Measurements from ENCODE around the gene MDK. TPM values are rescaled to one million over a fixed set of nuclear protein-coding genes. Genes with fewer than 3 reads are reported as not detected.
A peak's percentile ranks its signal among the peaks of the same experiment; 100 is the strongest.

Gene MDK
- total RNA-seq, 4 donors from 2014 or later = 5.0 to 25.0 (median 14.1) TPM

- no peaks in the 10 kb centered on the region for H3K9me3 ChIP-seq
- no peak overlapping the region for H3K4me3 ChIP-seq
- WGBS, 2 donors (ENCODE audit: low coverage in 1 of 2) = 99 to 100% methylated on average over 4 to 11 of the region's 13 CpGs
- no peak for ATAC-seq
- TF ChIP-seq POLR2AphosphoS5 (IDR thresholded peaks at IDR 0.05) = no peak
- TF ChIP-seq POLR2A (IDR thresholded peaks at IDR 0.05) = no peak
- no peak for TF ChIP-seq EP300 (IDR thresholded peaks at IDR 0.05)
- TF ChIP-seq CTCF (IDR thresholded peaks at IDR 0.05) = no peak
- H3K4me1 ChIP-seq = peaks cover 0 to 37% (median 21%) of the 10 kb centered on the region in 3 donors
- H3K27me3 ChIP-seq = peaks cover 15% of the 10 kb centered on the region
- H3K27ac ChIP-seq = peak overlapping the region in 1 of 4 donors; percentile 39
- no peaks in the 10 kb centered on the region for H3K36me3 ChIP-seq
Measured at GRCh38 chr11:46337626-46338345, 43.7 kb upstream of the MDK start.

GRCh38 chr11:46338636-46338987 lies 42.9 kb upstream of the MDK start:
- peaks cover 7% of the 10 kb centered on the region for H3K27me3 ChIP-seq
- 23 to 60% methylated on average over 3 to 5 of the region's 9 CpGs for WGBS, 2 donors (ENCODE audit: low coverage in 1 of 2)
- no peaks in the 10 kb centered on the region for H3K36me3 ChIP-seq
- H3K4me3 ChIP-seq = peak overlapping the region; percentile 17 to 40
- no peaks in the 10 kb centered on the region for H3K9me3 ChIP-seq
- no peak for ATAC-seq
- H3K4me1 ChIP-seq = peaks cover 0 to 28% (median 15%) of the 10 kb centered on the region in 3 donors
- peak overlapping the region in 3 of 4 donors; percentile 75 to 94 (median 80) for H3K27ac ChIP-seq
- no peak for TF ChIP-seq CTCF (IDR thresholded peaks at IDR 0.05)
- no peak for TF ChIP-seq POLR2AphosphoS5 (IDR thresholded peaks at IDR 0.05)
- TF ChIP-seq EP300 (IDR thresholded peaks at IDR 0.05) = no peak
- TF ChIP-seq POLR2A (IDR thresholded peaks at IDR 0.05) = no peak

- WGBS, 2 donors (ENCODE audit: low coverage in 1 of 2) = 19 to 21% methylated on average over 6 to 13 of the region's 16 CpGs
- H3K27me3 ChIP-seq = peaks cover 2% of the 10 kb centered on the region
- peaks cover 0 to 26% (median 15%) of the 10 kb centered on the region in 3 donors for H3K4me1 ChIP-seq
- no peaks in the 10 kb centered on the region for H3K9me3 ChIP-seq
- no peak for ATAC-seq
- TF ChIP-seq CTCF (IDR thresholded peaks at IDR 0.05) (no peak), EP300 (IDR thresholded peaks at IDR 0.05) (no peak), POLR2A (IDR thresholded peaks at IDR 0.05) (no peak), POLR2AphosphoS5 (IDR thresholded peaks at IDR 0.05) (no peak)
- no peaks in the 10 kb centered on the region for H3K36me3 ChIP-seq
- peak overlapping the region in 3 of 4 donors; percentile 75 to 94 (median 80) for H3K27ac ChIP-seq
- peak overlapping the region; percentile 17 to 40 for H3K4me3 ChIP-seq
Measured at GRCh38 chr11:46338988-46339666, 42.3 kb upstream of the MDK start.

- peaks cover 0 to 28% (median 15%) of the 10 kb centered on the region in 3 donors for H3K4me1 ChIP-seq
- 54 to 82% methylated on average over 2 of the region's 2 CpGs for WGBS, 2 donors (ENCODE audit: low coverage in 1 of 2)
- no peak overlapping the region for H3K4me3 ChIP-seq
- no peaks in the 10 kb centered on the region for H3K27me3 ChIP-seq
- H3K9me3 ChIP-seq = no peaks in the 10 kb centered on the region
- no peaks in the 10 kb centered on the region for H3K36me3 ChIP-seq
- no peak for TF ChIP-seq EP300 (IDR thresholded peaks at IDR 0.05)
- TF ChIP-seq POLR2A (IDR thresholded peaks at IDR 0.05) = no peak
- no peak for TF ChIP-seq POLR2AphosphoS5 (IDR thresholded peaks at IDR 0.05)
- TF ChIP-seq CTCF (IDR thresholded peaks at IDR 0.05) = no peak
- no peak for ATAC-seq
- peak overlapping the region in 3 of 4 donors; percentile 75 to 94 (median 80) for H3K27ac ChIP-seq
Measured at GRCh38 chr11:46339816-46340215, 41.7 kb upstream of the MDK start.

All from gastroesophageal sphincter (tissue), 4 donors.